Vagina (tissue), 2 donors: ENCODE results near the gene NALCN. TPM values are rescaled to one million over a fixed set of nuclear protein-coding genes. Genes with fewer than 3 reads are reported as not detected.
A peak's percentile ranks its signal among the peaks of the same experiment; 100 is the strongest.

Source experiments
- DNase-seq, 2 donors: peaks; one replicate each; pipeline ENCODE4 v3.0.0-alpha.2; 2017; ENCODE audit errors: extremely low spot score in 2 of 2
- H3K27ac ChIP-seq: fragments of 200-600 bp; sonication (generic); one replicate; pipeline ENCODE4 v1.5.1; 2019
- H3K27me3 ChIP-seq: fragments of 200-600 bp; sonication (generic); one replicate; pipeline ENCODE4 v1.5.1; 2019
- H3K36me3 ChIP-seq, 2 donors: fragments of 200-600 bp; sonication (generic); one replicate each; pipeline ENCODE4 v1.5.1; 2017 to 2019
- H3K4me1 ChIP-seq: fragments of 200-600 bp; sonication (generic); one replicate; pipeline ENCODE4 v1.5.1; 2019
- H3K4me3 ChIP-seq, 2 donors: fragments of 200-600 bp; sonication (generic); 1 replicate in 1 of 2; 2 replicates in 1 of 2; pipeline ENCODE4 v1.5.1; 2016 to 2019
- H3K9me3 ChIP-seq: fragments of 200-600 bp; sonication (generic); one replicate; pipeline ENCODE4 v1.5.1; 2019
- CTCF ChIP-seq, 3 experiments: fragments of 450-650 bp in 2 of 3; fragments of 200-600 bp in 1 of 3; sonication (generic) in 1 of 3; IDR thresholded peaks; one replicate each; pipeline ENCODE4 v1.5.1; 2017 to 2019; ENCODE audit warnings: antibody characterized with exemption in 3 of 3, mild to moderate bottlenecking in 2 of 3, moderate library complexity in 2 of 3
- POLR2A ChIP-seq, 2 donors: fragments of 450-650 bp; IDR thresholded peaks; one replicate each; pipeline ENCODE4 v1.6.1; 2017; ENCODE audit warnings: antibody characterized with exemption in 2 of 2, mild to moderate bottlenecking in 2 of 2, moderate library complexity in 2 of 2
- POLR2AphosphoS5 ChIP-seq, 2 donors: sonication (generic); formaldehyde crosslinking; IDR thresholded peaks; one replicate each; pipeline ENCODE4 v1.9.0; 2017; ENCODE audit warnings: antibody characterized with exemption in 2 of 2, mild to moderate bottlenecking in 2 of 2, low read depth in 1 of 2; ENCODE audit not compliant: insufficient read depth in 1 of 2
- intact Hi-C: fragments of 100-400 bp; cut with DNase I; formaldehyde crosslinking; loops from one replicate; pipeline ENCODE4 v1.15.1; 2023
- total RNA-seq: library from RNA; depleted of rRNA; stranded (reverse); fragments of >200 nt; gene quantifications from one replicate; pipeline ENCODE4 v1.2.3, GENCODE V29; 2016

Gene NALCN
- total RNA-seq, 1 donor from 2014 or later, result 1.7 TPM

DNA sequence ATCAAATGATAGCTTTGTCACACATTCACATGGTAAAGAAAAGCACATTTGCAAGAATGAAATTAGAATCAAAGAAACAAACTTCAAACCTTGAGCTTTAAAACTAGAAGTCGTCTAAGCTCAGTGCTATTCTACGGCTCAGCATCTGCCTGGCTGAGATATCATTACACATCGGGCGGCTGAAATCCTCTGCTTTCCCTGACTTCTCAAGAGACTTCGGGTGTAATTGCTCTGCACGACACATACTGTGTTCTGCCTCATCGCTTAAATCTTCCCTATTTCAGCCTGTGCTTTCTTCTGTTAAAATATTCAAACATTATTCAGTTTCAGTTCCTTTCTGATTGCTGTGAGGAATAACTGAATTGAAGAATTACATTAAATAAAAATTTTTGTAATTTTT is 265.3 kb downstream of the NALCN start:
- Histone ChIP-seq H3K4me3 (no peak overlapping the region), H3K36me3 (no peaks in the 10 kb centered on the region), H3K27ac (no peak overlapping the region), H3K4me1 (no peaks in the 10 kb centered on the region), H3K9me3 (no peaks in the 10 kb centered on the region), H3K27me3 (no peaks in the 10 kb centered on the region)
- TF ChIP-seq CTCF (IDR thresholded peaks at IDR 0.05) (no peak), POLR2AphosphoS5 (IDR thresholded peaks at IDR 0.05; ENCODE audit: insufficient read depth in 1 of 2, low read depth in 1 of 2) (no peak), POLR2A (IDR thresholded peaks at IDR 0.05) (no peak)
- intact Hi-C loops, result loop anchor here (5.0 kb wide), 1 partner anchor 1971 kb away; no protein-coding TSS in a partner anchor
- DNase-seq, result no peak

- no peaks in the 10 kb centered on the region for H3K9me3 ChIP-seq
- H3K27me3 ChIP-seq, result no peaks in the 10 kb centered on the region
- H3K4me1 ChIP-seq, result no peaks in the 10 kb centered on the region
- H3K36me3 ChIP-seq, result no peaks in the 10 kb centered on the region
- H3K4me3 ChIP-seq, result no peak overlapping the region
- no peak overlapping the region for H3K27ac ChIP-seq
- DNase-seq, result no peak
- intact Hi-C loops, result loop anchor here (5.0 kb wide), 1 partner anchor 1972 kb away; no protein-coding TSS in a partner anchor
- TF ChIP-seq POLR2AphosphoS5 (IDR thresholded peaks at IDR 0.05; ENCODE audit: insufficient read depth in 1 of 2, low read depth in 1 of 2), result no peak
- no peak for TF ChIP-seq POLR2A (IDR thresholded peaks at IDR 0.05)
- TF ChIP-seq CTCF (IDR thresholded peaks at IDR 0.05), result no peak
These were observed 266.4 kb downstream of the NALCN start for GRCh38 chr13:101149735-101150384.

- intact Hi-C loops, result no loop called here
- Histone ChIP-seq H3K4me1 (no peaks in the 10 kb centered on the region), H3K4me3 (no peak overlapping the region), H3K9me3 (no peaks in the 10 kb centered on the region), H3K36me3 (no peaks in the 10 kb centered on the region), H3K27ac (no peak overlapping the region), H3K27me3 (no peaks in the 10 kb centered on the region)
- no peak for DNase-seq
- no peak for TF ChIP-seq POLR2A (IDR thresholded peaks at IDR 0.05)
- TF ChIP-seq CTCF (IDR thresholded peaks at IDR 0.05), result no peak
- TF ChIP-seq POLR2AphosphoS5 (IDR thresholded peaks at IDR 0.05; ENCODE audit: insufficient read depth in 1 of 2, low read depth in 1 of 2), result no peak
These were observed 270.0 kb downstream of the NALCN start for GRCh38 chr13:101146101-101146898.

GRCh38 chr13:101144808-101145419 is 271.4 kb downstream of the NALCN start:
- Histone ChIP-seq H3K4me3 (no peak overlapping the region), H3K9me3 (no peaks in the 10 kb centered on the region), H3K36me3 (no peaks in the 10 kb centered on the region), H3K27ac (no peak overlapping the region), H3K27me3 (no peaks in the 10 kb centered on the region), H3K4me1 (no peaks in the 10 kb centered on the region)
- intact Hi-C loops, result no loop called here
- no peak for DNase-seq
- TF ChIP-seq CTCF (IDR thresholded peaks at IDR 0.05), result peak; percentile 37 to 51 (median 40)
- no peak for TF ChIP-seq POLR2AphosphoS5 (IDR thresholded peaks at IDR 0.05; ENCODE audit: insufficient read depth in 1 of 2, low read depth in 1 of 2)
- TF ChIP-seq POLR2A (IDR thresholded peaks at IDR 0.05), result no peak
